ENCODE results near the gene ATP7B. TPM values are rescaled to one million over a fixed set of nuclear protein-coding genes. Genes with fewer than 3 reads are reported as not detected.

ATP7B gene
- total RNA-seq, 1 experiment from 2014 or later = 11.6 TPM

DNA sequence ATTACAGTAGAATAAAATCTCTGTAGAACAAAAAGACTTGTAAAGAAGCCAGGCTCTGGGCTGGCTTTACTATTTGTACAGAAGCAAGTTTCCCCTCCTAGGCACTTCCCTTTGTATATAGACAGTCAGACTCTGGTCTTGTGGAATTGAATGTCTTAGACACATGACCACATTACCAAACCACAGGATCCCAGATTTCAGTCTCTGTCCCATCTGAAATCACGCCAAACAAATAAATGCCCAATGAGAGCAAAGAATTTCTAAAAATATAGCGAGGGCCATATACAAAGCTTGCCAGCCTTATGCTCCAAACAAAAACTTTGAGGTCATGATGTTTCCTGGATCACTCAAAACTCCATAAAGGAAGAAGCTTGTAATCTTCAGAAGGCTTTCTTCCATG, 125.6 kb downstream of the ATP7B start:
- ChIA-PET CTCF (interaction anchor here (1.6 kb wide), 1 partner anchor 50 kb away, joined by 3 read pairs; no protein-coding TSS in a partner anchor), POLR2A (no interaction called here)
- no peak overlapping the region for H3K4me3 Mint-ChIP-seq
- no peak for DNase-seq (ENCODE audit: low spot score)
- H3K27me3 Mint-ChIP-seq (ENCODE audit: low read depth) = no peaks in the 10 kb centered on the region; the same call in 1 of the 2 replicates
- ATAC-seq = no peak
- H3K36me3 Mint-ChIP-seq = 0 out of 2 replicates have a peak, but pooled peaks cover 3% of the 10 kb centered on the region
- H3K9me3 Mint-ChIP-seq = peaks cover 9% of the 10 kb centered on the region
- H3K27ac Mint-ChIP-seq = no peak overlapping the region
- TF ChIP-seq, protein P1, sequence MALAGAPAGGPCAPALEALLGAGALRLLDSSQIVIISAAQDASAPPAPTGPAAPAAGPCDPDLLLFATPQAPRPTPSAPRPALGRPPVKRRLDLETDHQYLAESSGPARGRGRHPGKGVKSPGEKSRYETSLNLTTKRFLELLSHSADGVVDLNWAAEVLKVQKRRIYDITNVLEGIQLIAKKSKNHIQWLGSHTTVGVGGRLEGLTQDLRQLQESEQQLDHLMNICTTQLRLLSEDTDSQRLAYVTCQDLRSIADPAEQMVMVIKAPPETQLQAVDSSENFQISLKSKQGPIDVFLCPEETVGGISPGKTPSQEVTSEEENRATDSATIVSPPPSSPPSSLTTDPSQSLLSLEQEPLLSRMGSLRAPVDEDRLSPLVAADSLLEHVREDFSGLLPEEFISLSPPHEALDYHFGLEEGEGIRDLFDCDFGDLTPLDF (CRISPR knock-in tag; IDR thresholded peaks at IDR 0.05) = no peak
- TF ChIP-seq NFE2L1 (CRISPR knock-in tag; IDR thresholded peaks at IDR 0.05) (no peak), NFYB (CRISPR knock-in tag; conservative IDR thresholded peaks at IDR 0.05; ENCODE audit: low read depth) (no peak), GRHL2 (CRISPR knock-in tag; IDR thresholded peaks at IDR 0.05; ENCODE audit: insufficient replicate concordance, severe bottlenecking) (no peak), ATF1 (CRISPR knock-in tag; IDR thresholded peaks at IDR 0.05) (no peak), ZNF263 (CRISPR knock-in tag; IDR thresholded peaks at IDR 0.05; ENCODE audit: low read depth) (no peak), ZNF219 (CRISPR knock-in tag; IDR thresholded peaks at IDR 0.05; ENCODE audit: borderline replicate concordance) (no peak), CREM (CRISPR knock-in tag; IDR thresholded peaks at IDR 0.05) (no peak), MXD4 (CRISPR knock-in tag; IDR thresholded peaks at IDR 0.05; ENCODE audit: borderline replicate concordance) (no peak), KAT7 (CRISPR knock-in tag; IDR thresholded peaks at IDR 0.05; ENCODE audit: borderline replicate concordance) (no peak)
- TF ChIP-seq, protein P2, sequence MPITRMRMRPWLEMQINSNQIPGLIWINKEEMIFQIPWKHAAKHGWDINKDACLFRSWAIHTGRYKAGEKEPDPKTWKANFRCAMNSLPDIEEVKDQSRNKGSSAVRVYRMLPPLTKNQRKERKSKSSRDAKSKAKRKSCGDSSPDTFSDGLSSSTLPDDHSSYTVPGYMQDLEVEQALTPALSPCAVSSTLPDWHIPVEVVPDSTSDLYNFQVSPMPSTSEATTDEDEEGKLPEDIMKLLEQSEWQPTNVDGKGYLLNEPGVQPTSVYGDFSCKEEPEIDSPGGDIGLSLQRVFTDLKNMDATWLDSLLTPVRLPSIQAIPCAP (CRISPR knock-in tag; IDR thresholded peaks at IDR 0.05) = no peak
- TF ChIP-seq, protein P3, sequence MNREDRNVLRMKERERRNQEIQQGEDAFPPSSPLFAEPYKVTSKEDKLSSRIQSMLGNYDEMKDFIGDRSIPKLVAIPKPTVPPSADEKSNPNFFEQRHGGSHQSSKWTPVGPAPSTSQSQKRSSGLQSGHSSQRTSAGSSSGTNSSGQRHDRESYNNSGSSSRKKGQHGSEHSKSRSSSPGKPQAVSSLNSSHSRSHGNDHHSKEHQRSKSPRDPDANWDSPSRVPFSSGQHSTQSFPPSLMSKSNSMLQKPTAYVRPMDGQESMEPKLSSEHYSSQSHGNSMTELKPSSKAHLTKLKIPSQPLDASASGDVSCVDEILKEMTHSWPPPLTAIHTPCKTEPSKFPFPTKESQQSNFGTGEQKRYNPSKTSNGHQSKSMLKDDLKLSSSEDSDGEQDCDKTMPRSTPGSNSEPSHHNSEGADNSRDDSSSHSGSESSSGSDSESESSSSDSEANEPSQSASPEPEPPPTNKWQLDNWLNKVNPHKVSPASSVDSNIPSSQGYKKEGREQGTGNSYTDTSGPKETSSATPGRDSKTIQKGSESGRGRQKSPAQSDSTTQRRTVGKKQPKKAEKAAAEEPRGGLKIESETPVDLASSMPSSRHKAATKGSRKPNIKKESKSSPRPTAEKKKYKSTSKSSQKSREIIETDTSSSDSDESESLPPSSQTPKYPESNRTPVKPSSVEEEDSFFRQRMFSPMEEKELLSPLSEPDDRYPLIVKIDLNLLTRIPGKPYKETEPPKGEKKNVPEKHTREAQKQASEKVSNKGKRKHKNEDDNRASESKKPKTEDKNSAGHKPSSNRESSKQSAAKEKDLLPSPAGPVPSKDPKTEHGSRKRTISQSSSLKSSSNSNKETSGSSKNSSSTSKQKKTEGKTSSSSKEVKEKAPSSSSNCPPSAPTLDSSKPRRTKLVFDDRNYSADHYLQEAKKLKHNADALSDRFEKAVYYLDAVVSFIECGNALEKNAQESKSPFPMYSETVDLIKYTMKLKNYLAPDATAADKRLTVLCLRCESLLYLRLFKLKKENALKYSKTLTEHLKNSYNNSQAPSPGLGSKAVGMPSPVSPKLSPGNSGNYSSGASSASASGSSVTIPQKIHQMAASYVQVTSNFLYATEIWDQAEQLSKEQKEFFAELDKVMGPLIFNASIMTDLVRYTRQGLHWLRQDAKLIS (CRISPR knock-in tag; IDR thresholded peaks at IDR 0.05; ENCODE audit: borderline replicate concordance) = no peak
- TF ChIP-seq, protein P4, sequence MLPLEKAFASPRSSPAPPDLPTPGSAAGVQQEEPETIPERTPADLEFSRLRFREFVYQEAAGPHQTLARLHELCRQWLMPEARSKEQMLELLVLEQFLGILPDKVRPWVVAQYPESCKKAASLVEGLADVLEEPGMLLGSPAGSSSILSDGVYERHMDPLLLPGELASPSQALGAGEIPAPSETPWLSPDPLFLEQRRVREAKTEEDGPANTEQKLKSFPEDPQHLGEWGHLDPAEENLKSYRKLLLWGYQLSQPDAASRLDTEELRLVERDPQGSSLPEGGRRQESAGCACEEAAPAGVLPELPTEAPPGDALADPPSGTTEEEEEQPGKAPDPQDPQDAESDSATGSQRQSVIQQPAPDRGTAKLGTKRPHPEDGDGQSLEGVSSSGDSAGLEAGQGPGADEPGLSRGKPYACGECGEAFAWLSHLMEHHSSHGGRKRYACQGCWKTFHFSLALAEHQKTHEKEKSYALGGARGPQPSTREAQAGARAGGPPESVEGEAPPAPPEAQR (CRISPR knock-in tag; IDR thresholded peaks at IDR 0.05) = no peak
- TF ChIP-seq, protein P5, sequence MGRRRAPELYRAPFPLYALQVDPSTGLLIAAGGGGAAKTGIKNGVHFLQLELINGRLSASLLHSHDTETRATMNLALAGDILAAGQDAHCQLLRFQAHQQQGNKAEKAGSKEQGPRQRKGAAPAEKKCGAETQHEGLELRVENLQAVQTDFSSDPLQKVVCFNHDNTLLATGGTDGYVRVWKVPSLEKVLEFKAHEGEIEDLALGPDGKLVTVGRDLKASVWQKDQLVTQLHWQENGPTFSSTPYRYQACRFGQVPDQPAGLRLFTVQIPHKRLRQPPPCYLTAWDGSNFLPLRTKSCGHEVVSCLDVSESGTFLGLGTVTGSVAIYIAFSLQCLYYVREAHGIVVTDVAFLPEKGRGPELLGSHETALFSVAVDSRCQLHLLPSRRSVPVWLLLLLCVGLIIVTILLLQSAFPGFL (CRISPR knock-in tag; IDR thresholded peaks at IDR 0.05; ENCODE audit: borderline replicate concordance) = no peak
- TF ChIP-seq, protein P6, sequence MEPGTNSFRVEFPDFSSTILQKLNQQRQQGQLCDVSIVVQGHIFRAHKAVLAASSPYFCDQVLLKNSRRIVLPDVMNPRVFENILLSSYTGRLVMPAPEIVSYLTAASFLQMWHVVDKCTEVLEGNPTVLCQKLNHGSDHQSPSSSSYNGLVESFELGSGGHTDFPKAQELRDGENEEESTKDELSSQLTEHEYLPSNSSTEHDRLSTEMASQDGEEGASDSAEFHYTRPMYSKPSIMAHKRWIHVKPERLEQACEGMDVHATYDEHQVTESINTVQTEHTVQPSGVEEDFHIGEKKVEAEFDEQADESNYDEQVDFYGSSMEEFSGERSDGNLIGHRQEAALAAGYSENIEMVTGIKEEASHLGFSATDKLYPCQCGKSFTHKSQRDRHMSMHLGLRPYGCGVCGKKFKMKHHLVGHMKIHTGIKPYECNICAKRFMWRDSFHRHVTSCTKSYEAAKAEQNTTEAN (CRISPR knock-in tag; IDR thresholded peaks at IDR 0.05) = no peak
- H3K4me1 Mint-ChIP-seq = no peaks in the 10 kb centered on the region

DNA sequence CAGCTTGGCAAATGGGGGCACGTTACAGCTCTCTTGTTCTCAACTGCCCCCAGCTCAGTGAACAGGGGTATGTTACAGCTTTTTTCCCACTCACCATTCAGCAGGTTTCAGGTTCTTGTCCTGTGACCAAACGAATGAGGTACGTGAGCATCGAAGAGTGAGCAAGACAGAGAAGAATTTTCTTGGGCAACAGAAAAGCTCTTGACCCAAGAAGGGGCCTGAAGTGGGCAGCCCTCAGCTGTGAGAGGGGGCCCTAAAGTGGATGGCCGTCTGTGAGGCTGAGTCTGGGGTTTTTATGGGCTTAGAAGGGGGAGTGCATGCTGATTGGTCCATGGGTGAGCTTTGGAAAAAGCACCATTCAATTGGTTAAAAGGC, 128.0 kb downstream of the ATP7B start:
- H3K4me1 Mint-ChIP-seq = no peaks in the 10 kb centered on the region
- H3K4me3 Mint-ChIP-seq = no peak overlapping the region
- ChIA-PET CTCF (interaction anchor here (1.2 kb wide), 1 partner anchor 13 kb away, joined by 3 read pairs; no protein-coding TSS in a partner anchor), POLR2A (no interaction called here)
- DNase-seq (ENCODE audit: low spot score) (no peak), ATAC-seq (no peak)
- no peak for TF ChIP-seq NR2C2 (CRISPR knock-in tag; IDR thresholded peaks at IDR 0.05)
- TF ChIP-seq, protein P7, sequence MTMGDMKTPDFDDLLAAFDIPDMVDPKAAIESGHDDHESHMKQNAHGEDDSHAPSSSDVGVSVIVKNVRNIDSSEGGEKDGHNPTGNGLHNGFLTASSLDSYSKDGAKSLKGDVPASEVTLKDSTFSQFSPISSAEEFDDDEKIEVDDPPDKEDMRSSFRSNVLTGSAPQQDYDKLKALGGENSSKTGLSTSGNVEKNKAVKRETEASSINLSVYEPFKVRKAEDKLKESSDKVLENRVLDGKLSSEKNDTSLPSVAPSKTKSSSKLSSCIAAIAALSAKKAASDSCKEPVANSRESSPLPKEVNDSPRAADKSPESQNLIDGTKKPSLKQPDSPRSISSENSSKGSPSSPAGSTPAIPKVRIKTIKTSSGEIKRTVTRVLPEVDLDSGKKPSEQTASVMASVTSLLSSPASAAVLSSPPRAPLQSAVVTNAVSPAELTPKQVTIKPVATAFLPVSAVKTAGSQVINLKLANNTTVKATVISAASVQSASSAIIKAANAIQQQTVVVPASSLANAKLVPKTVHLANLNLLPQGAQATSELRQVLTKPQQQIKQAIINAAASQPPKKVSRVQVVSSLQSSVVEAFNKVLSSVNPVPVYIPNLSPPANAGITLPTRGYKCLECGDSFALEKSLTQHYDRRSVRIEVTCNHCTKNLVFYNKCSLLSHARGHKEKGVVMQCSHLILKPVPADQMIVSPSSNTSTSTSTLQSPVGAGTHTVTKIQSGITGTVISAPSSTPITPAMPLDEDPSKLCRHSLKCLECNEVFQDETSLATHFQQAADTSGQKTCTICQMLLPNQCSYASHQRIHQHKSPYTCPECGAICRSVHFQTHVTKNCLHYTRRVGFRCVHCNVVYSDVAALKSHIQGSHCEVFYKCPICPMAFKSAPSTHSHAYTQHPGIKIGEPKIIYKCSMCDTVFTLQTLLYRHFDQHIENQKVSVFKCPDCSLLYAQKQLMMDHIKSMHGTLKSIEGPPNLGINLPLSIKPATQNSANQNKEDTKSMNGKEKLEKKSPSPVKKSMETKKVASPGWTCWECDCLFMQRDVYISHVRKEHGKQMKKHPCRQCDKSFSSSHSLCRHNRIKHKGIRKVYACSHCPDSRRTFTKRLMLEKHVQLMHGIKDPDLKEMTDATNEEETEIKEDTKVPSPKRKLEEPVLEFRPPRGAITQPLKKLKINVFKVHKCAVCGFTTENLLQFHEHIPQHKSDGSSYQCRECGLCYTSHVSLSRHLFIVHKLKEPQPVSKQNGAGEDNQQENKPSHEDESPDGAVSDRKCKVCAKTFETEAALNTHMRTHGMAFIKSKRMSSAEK (CRISPR knock-in tag; IDR thresholded peaks at IDR 0.05; ENCODE audit: borderline replicate concordance) = no peak
- TF ChIP-seq TCF7 (CRISPR knock-in tag; IDR thresholded peaks at IDR 0.05; ENCODE audit: low read depth) = no peak
- no peak for TF ChIP-seq SP1 (CRISPR knock-in tag; conservative IDR thresholded peaks at IDR 0.05)
- H3K27ac Mint-ChIP-seq = no peak overlapping the region
- H3K9me3 Mint-ChIP-seq = peaks cover 3% of the 10 kb centered on the region
- H3K36me3 Mint-ChIP-seq = no peaks in the 10 kb centered on the region
- H3K27me3 Mint-ChIP-seq (ENCODE audit: low read depth) = no peaks in the 10 kb centered on the region; the same call in 1 of the 2 replicates
